H7 (cell line): ENCODE data around the gene HSDL1. TPM values are rescaled to one million over a fixed set of nuclear protein-coding genes. Genes with fewer than 3 reads are reported as not detected.

Experiments used
- DNase-seq: peaks from one replicate; pipeline ENCODE4 v3.0.0; 2012
- H3K27me3 ChIP-seq: 2 replicates; pipeline ENCODE4 v1.6.0; 2011; ENCODE audit warnings: mild to moderate bottlenecking, low read length; ENCODE audit not compliant: control insufficient read depth, insufficient read depth
- H3K36me3 ChIP-seq: replicated peaks from 2 replicates; pipeline ENCODE4 v1.5.1; 2011; ENCODE audit warnings: low read length; ENCODE audit not compliant: control insufficient read depth, insufficient read depth
- H3K4me3 ChIP-seq: 2 replicates; pipeline ENCODE4 v1.5.1; 2011; ENCODE audit warnings: low read depth, mild to moderate bottlenecking, control low read depth, low read length, moderate library complexity; ENCODE audit not compliant: insufficient read depth
- total RNA-seq: library from RNA; depleted of rRNA; stranded (reverse); fragments of >200 nt; shearing (Covaris generic); gene quantifications from 2 replicates; pipeline ENCODE4 v1.2.3, GENCODE V29; 2014

Gene HSDL1
- total RNA-seq, 1 experiment from 2014 or later = 44.5 TPM

DNA sequence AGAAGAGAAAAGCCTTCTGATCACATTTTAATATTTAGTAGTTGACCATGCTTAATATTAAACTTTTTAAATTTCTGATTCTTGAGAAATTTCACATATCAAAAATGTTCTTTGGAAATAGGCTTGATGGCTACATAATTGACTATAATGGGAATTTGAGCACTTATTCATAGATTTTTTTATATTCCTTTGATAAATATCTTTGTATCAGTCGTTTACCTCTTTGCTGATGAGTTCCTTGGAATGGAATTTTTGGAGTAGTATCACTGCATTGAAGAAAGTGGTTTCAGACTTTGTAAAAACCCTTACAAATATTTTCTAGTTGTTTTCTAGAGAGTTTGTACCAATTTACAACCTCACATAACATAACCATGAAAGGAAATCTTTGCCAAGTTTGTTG, 14.8 kb upstream of the HSDL1 start:
- DNase-seq = no peak
- H3K36me3 ChIP-seq = no peaks in the 10 kb centered on the region
- no peak overlapping the region for H3K4me3 ChIP-seq
- no peaks in the 10 kb centered on the region for H3K27me3 ChIP-seq

GRCh38 chr16:84159007-84159406, 14.0 kb upstream of the HSDL1 start:
- Histone ChIP-seq H3K36me3 (no peaks in the 10 kb centered on the region), H3K4me3 (no peak overlapping the region), H3K27me3 (no peaks in the 10 kb centered on the region)
- DNase-seq = no peak

DNA sequence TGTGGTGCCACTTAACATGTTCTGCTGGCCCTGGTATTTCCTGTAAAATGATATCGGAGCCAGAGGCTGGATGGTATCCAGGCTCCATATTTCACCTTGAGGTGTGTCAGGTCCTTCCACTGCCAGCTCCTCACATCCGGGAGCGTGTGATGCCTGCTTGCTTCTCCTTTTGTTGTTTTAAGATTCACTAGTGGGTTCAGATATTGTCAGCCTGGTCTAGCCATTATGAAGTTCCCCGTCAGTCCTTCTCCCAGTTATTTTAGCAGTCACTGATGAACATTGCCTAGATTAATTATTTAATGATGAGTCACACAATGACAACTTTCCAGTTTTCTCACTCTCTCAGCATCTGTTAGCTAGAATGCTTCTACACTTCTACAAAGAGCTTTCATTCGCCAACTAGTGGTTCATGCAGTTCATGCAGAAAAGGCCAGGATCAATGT, 11.4 kb upstream of the HSDL1 start:
- H3K36me3 ChIP-seq = no peaks in the 10 kb centered on the region
- no peak overlapping the region for H3K4me3 ChIP-seq
- no peaks in the 10 kb centered on the region for H3K27me3 ChIP-seq
- DNase-seq = no peak

DNA sequence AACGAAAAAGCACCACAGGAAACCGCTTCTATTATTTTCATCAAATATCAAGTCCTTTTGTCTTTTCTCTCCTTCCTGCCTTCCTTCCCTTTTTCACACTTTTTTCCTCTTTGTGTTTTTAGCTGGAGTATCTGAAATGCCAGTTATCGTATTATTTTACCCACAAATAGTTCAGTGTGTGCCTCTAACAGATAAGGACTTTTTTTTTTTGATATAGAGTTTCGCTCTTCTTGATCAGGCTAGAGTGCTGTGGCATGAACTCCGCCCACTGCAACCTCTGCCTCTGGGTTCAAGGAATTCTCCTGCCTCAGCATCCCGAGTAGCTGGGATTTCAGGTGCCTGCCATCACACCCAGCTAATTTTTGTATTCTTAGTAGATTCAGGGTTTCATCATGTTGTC, 10.8 kb upstream of the HSDL1 start:
- Histone ChIP-seq H3K36me3 (no peaks in the 10 kb centered on the region), H3K4me3 (no peak overlapping the region), H3K27me3 (no peaks in the 10 kb centered on the region; the same call in 1 of the 2 replicates)
- DNase-seq = no peak

DNA sequence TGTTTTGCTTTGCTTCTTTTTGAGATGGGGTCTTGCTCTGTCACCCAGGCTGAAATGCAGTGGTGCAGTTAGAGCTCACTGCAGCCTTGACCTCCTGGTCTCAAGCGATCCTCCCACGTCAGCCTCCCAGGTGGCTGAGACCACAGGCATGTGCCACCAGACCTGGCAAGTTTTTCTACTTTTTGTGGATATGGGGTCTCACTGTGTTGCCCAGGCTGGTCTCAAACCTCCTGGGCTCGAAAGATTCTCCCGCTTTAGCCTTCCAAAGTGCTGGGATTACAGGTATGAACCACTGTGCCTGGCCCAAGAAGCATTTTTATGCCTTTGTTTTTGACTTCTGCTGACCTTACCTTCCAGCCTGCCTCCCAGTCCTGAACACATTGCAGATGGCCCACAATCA, 10.2 kb upstream of the HSDL1 start:
- Histone ChIP-seq H3K36me3 (no peaks in the 10 kb centered on the region), H3K4me3 (no peak overlapping the region), H3K27me3 (no peaks in the 10 kb centered on the region; the same call in 1 of the 2 replicates)
- DNase-seq = no peak

GRCh38 chr16:84153660-84154214, 8.8 kb upstream of the HSDL1 start:
- Histone ChIP-seq H3K36me3 (no peaks in the 10 kb centered on the region), H3K4me3 (no peak overlapping the region), H3K27me3 (no peaks in the 10 kb centered on the region; the same call in 1 of the 2 replicates)
- no peak for DNase-seq

DNA sequence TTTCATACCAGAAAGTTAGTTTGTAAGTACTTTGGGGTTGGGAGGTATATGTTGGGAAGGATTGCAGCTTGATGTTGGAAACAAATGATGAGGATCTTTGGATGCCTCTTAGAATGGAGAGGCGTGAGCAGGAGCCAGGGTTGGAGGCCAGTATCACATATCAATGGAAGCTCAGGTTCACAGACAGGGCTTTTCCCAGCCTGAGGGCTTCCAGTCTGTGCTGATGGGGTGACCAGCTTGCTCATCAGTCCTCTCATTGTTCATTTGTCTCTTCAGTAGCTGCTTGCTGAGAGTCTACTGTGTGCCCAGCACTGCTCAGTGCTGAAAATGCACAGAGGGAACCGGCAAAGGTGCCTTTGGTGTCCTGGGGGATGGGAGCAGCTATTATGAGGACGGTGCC, 5.9 kb upstream of the HSDL1 start:
- no peak overlapping the region for H3K4me3 ChIP-seq
- H3K27me3 ChIP-seq = peaks cover 1% of the 10 kb centered on the region; the same call in 1 of the 2 replicates
- DNase-seq = no peak
- no peaks in the 10 kb centered on the region for H3K36me3 ChIP-seq

GRCh38 chr16:84144209-84144858, 643 bp downstream of the HSDL1 start:
- DNase-seq = peak; percentile 62
- Histone ChIP-seq H3K27me3 (peaks cover 1% of the 10 kb centered on the region; the same call in 1 of the 2 replicates), H3K4me3 (peak overlapping the region; percentile 82), H3K36me3 (no peaks in the 10 kb centered on the region)

GRCh38 chr16:84143784-84144199, 1.2 kb downstream of the HSDL1 start:
- peak; percentile 51 for DNase-seq

DNA sequence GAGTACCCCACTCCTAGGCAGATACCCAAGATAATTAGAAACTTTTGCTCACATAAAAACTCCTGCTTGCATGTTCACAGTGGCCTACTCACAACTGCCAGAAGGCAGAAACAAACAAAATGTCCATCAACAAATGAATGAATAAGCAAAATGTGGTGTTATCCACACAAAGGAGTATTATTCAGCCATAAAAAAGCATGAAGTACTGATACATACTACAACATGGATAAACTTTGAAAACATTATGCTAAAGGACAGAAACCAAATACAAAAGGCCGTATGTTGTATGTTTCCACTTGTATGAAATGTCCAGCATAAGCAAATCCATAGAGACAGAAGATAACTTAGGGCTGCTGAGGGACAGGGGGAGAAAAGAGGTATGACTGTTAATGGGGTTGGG, 1.9 kb downstream of the HSDL1 start:
- Histone ChIP-seq H3K36me3 (no peaks in the 10 kb centered on the region), H3K4me3 (no peak overlapping the region), H3K27me3 (peaks cover 1% of the 10 kb centered on the region; the same call in 1 of the 2 replicates)
- no peak for DNase-seq

More at GRCh38 chr16:84143784-84144199, 1.2 kb downstream of the HSDL1 start:
- no peaks in the 10 kb centered on the region for H3K36me3 ChIP-seq
- peaks cover 1% of the 10 kb centered on the region; the same call in 1 of the 2 replicates for H3K27me3 ChIP-seq
- peak overlapping the region; percentile 82 for H3K4me3 ChIP-seq

- Histone ChIP-seq H3K36me3 (no peaks in the 10 kb centered on the region), H3K27me3 (peaks cover 1% of the 10 kb centered on the region; the same call in 1 of the 2 replicates), H3K4me3 (no peak overlapping the region)
- DNase-seq = peak; percentile 62
Measured at GRCh38 chr16:84141143-84141670, 3.8 kb downstream of the HSDL1 start.

DNA sequence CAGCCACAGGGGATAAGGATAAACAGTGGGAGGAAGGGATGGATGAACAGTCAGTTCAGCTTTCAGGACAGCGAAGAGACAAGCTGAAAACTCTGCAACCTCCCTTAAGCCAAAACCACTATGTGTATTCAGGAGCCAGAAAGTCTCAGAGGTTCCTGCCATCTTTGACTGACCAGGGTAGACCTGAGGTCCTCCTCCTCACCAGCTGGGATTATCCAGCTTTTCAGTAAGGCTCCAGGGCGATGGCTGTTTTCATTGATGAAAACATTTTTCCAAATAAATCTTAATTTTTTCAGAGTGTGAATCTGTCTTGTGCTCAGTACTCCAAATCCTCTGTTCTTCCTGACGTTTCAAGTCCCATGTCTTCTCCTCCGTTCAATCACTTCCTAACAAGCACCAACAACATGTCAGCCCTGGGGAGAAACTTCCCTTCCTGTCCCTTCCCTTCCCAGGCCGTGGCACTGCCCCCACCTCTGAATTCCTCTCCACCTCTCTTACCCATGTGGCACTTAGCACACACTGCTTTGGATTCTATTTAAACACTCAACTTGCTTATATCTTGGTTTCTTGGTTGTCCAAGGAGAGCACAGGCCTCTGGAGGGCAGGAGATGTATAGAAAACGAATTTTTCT, 5.2 kb downstream of the HSDL1 start:
- H3K4me3 ChIP-seq = no peak overlapping the region
- no peaks in the 10 kb centered on the region for H3K36me3 ChIP-seq
- no peak for DNase-seq
- H3K27me3 ChIP-seq = no peaks in the 10 kb centered on the region

DNA sequence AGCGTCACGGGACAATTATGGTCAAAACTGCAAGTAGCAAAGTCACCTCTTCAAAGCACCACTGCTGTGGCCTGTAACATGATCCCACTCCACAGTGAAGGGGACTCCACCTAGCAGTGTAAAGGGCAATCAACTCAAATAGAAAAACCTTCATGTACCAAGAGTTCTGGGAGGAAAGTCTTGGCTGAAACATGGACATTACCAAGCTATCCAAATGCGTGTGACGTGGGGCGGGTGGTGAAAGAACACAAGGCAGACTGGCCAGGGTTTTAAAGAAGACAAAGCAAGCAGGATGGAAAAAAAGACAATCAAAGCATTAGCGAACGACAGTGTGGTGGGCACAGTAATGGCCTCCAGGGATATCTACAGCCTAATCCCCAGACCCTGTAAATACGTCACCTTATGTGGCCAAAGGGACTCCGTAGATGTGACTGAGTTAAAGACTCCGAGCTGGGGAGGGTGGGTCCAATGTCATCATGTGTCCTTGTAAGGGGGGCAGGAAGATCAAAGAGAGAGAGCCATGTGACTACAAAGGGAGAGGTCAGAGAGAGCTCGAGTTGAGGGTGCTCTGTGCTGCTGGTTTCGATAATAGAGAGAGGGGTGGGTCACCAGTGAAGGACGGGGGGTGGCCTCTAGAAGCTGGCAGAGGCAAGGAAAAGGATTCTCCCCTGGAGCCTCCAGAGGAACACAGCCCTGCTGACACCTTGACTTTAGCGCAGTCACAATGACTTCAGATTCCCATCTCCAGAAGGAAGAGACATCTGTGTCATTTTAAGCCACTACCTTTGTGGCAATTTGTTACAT, 6.0 kb downstream of the HSDL1 start:
- DNase-seq = peak; percentile 67
- H3K36me3 ChIP-seq = no peaks in the 10 kb centered on the region
- H3K27me3 ChIP-seq = no peaks in the 10 kb centered on the region
- no peak overlapping the region for H3K4me3 ChIP-seq

DNA sequence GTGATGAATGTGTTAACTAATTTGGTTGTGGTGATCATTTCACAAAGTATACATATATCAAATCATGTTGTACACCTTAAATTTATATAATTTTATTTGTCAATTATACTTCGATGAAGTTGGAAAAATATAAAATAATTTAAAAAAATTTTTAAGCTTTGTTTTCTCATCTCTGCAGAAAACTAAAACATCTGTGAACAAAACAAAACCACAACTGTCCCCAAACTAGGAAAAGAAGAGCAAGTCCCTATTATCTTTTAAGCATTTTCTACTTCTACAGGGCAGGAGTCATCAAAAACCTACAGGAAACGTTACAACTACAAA, 6.5 kb downstream of the HSDL1 start:
- no peak for DNase-seq
- Histone ChIP-seq H3K4me3 (no peak overlapping the region), H3K27me3 (no peaks in the 10 kb centered on the region), H3K36me3 (no peaks in the 10 kb centered on the region)
